ENCODE measurements around the gene DOK6.

The DOK6 gene

DNA sequence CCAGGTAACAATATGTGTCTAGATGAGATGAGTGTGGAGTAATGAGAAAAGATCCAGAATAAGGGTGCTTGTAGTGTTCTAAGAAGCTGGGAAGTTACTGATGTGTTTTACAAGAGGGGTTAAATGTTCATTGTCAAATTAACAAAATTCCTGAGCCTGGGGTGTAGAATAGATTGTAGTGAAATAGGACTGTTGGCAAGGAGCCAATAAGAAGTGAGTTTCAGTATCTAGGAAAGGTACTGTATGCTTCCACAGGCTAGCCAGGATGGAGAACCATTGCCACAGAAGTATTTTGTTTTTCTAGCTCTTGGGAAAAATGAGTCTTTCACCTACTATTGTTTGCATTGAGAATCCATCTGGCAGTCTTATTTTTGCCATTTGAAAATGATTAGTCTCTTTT is 10.5 kb downstream of the DOK6 start:
- no peak for DNase-seq (ENCODE audit: low read depth, low spot score)
- H3K4me3 ChIP-seq (ENCODE audit: low read length), result no peak overlapping the region

- H3K4me3 ChIP-seq (ENCODE audit: low read length), result no peak overlapping the region
- DNase-seq (ENCODE audit: low read depth, low spot score), result no peak
These were observed 13.5 kb downstream of the DOK6 start for GRCh38 chr18:69414184-69414583.

GRCh38 chr18:69432847-69433246 is 32.2 kb downstream of the DOK6 start:
- no peak overlapping the region for H3K4me3 ChIP-seq (ENCODE audit: low read length)
- no peak for DNase-seq (ENCODE audit: low read depth, low spot score)

DNA sequence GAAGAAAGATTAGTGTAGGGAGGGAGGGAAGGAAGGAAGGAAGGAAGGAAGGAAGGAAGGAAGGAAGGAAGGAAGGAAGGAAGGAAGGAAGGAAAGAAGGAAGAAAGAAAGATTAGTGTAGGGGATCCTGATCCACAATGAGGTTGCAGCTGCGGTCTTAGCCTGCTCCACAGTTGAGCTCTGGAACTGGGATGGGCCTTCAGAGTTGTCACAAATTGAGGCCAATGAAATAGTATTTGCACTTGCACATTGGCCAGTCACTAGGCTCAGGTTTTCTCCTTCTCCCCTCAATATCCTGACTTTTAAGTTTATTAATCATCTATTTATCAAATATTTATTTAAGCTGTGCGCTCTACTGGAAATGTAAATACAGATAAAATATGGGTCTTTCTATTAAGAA is 34.3 kb downstream of the DOK6 start:
- no peak for DNase-seq (ENCODE audit: low read depth, low spot score)
- no peak overlapping the region for H3K4me3 ChIP-seq (ENCODE audit: low read length)

- DNase-seq (ENCODE audit: low read depth, low spot score), result no peak
- H3K4me3 ChIP-seq (ENCODE audit: low read length), result no peak overlapping the region
These were observed 43.5 kb downstream of the DOK6 start for GRCh38 chr18:69444221-69444620.

DNA sequence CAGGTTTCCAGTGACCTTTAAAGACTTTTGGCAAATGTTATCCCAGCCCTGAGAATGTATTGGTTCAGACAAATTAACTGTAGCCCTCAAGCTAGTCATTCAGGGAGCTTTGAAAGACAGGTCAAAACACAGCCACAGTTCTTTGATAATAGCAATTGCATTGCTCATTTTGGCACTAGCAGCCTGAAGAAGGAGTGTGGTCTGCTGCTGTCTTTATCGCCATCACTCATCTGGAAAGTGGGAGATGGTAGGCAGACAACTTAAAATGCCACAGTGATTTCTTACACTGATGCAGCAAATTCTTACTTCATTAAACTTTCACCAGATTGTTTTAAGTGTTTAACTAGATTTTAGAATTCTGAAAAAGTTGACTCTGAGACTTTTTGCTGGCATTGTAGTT is 47.2 kb downstream of the DOK6 start:
- H3K4me3 ChIP-seq (ENCODE audit: low read length), result no peak overlapping the region

GRCh38 chr18:69455125-69455524 is 54.4 kb downstream of the DOK6 start:
- no peak overlapping the region for H3K4me3 ChIP-seq (ENCODE audit: low read length)
- no peak for DNase-seq (ENCODE audit: low read depth, low spot score)

More for the DNA sequence above, 47.2 kb downstream of the DOK6 start:
- DNase-seq (ENCODE audit: low read depth, low spot score), result no peak

DNA sequence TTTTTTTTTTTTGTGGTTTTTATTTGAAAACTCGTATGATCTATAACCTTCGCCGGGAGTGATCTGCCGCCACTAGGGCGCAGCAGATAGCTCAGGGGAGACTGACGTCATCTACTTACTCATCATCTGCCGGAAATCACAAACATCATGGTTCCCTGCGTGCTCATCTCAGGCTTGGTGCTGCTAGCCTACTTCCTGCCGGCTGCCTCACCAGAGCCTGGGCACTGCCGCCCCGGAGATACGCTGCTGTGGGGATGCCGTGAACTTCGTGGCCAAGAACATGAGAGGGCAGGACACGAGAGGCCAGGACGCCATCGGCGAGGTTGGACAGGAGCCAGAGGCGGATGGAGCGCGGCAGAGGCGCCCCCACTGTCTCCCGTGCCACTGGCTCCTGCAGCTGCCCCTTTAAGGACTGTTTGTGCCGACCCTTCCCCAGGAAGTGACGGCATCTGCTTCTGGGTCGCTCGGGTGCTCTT is 68.8 kb downstream of the DOK6 start:
- H3K4me3 ChIP-seq (ENCODE audit: low read length), result no peak overlapping the region
- peak; percentile 69 for DNase-seq (ENCODE audit: low read depth, low spot score)

GRCh38 chr18:69480460-69480859 is 79.8 kb downstream of the DOK6 start:
- DNase-seq (ENCODE audit: low read depth, low spot score), result no peak
- H3K4me3 ChIP-seq (ENCODE audit: low read length), result no peak overlapping the region

DNA sequence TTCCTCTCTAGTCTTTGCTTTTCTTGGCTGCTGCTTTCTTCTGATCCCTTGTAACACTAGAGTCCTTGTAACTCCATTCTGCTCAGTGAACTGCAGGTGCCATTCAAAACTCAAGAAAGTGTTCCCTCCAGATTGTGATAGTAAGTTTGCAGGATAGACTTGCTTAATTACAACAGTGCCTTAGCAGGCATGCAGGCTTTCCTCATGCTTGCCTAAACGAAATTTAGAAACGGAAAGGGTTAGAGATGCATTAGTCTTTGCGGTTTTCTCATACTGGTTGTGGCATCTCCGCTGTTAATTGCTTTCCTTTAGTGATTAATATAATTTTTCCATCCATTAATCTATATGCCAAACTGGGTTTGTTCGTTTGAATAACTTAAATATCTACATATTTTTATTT is 82.9 kb downstream of the DOK6 start:
- DNase-seq (ENCODE audit: low read depth, low spot score), result no peak

DNA sequence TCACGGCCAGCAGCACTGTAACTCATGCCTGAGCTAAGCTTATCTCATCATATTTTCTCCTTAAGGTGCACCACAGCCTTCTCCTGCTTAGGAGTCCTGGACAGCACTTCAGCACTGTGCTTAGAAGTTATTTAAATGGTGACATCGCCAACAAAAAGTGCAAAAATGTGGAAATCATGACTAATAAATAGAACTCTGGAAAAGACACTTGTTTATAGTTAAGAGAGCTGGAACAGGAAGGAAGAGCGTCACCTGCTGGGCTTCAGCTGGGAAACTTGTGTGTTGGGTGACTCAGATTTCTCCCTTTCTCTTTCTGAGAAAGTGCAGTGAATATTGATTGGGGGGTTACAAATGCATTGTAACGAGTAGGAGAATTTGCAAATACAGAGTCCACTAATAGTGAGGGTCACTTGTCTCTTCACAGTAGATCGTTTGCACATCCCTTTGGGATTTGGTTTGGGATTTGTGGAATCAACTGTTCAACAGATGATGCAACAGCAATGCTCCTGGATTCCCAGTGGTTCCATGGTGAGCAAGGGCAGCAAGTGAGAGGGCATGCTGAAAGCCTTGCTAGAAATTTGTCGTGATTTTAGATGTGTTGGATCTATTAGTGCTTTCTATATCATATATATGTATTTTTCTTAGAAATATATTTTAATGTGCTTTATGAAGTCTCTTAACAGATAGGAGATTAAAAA is 84.2 kb downstream of the DOK6 start:
- no peak overlapping the region for H3K4me3 ChIP-seq (ENCODE audit: low read length)
- no peak for DNase-seq (ENCODE audit: low read depth, low spot score)

More for the DNA sequence above, 82.9 kb downstream of the DOK6 start:
- H3K4me3 ChIP-seq (ENCODE audit: low read length), result no peak overlapping the region

- no peak overlapping the region for H3K4me3 ChIP-seq (ENCODE audit: low read length)
- DNase-seq (ENCODE audit: low read depth, low spot score), result no peak
These were observed 87.1 kb downstream of the DOK6 start for GRCh38 chr18:69487488-69488394.

DNA sequence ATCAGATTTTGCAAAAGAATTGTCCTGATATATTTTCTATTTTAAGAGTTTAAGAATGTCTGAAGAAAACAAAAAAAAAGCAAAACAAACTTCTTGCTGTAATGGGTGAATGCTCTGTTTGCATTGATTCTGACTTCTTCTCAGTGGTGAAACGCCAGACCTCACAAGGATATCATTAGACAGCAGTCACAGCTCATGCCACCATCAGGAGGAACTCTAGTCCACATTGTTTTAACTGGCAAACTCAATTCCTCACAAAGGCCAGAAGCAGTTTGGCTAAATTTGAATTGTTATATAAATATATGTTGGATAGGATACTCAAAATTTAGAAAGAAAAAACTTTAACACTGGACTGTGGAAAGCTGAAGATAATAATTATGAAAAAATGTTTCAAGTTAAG is 89.4 kb downstream of the DOK6 start:
- no peak for DNase-seq (ENCODE audit: low read depth, low spot score)
- no peak overlapping the region for H3K4me3 ChIP-seq (ENCODE audit: low read length)

- H3K4me3 ChIP-seq (ENCODE audit: low read length), result no peak overlapping the region
- DNase-seq (ENCODE audit: low read depth, low spot score), result no peak
These were observed 90.1 kb downstream of the DOK6 start for GRCh38 chr18:69490813-69491212.

GRCh38 chr18:69491576-69491975 is 90.9 kb downstream of the DOK6 start:
- H3K4me3 ChIP-seq (ENCODE audit: low read length), result no peak overlapping the region
- no peak for DNase-seq (ENCODE audit: low read depth, low spot score)

GRCh38 chr18:69492861-69493260 is 92.2 kb downstream of the DOK6 start:
- DNase-seq (ENCODE audit: low read depth, low spot score), result no peak
- no peak overlapping the region for H3K4me3 ChIP-seq (ENCODE audit: low read length)

GRCh38 chr18:69494841-69495240 is 94.2 kb downstream of the DOK6 start:
- no peak for DNase-seq (ENCODE audit: low read depth, low spot score)
- H3K4me3 ChIP-seq (ENCODE audit: low read length), result no peak overlapping the region

GRCh38 chr18:69495338-69495737 is 94.7 kb downstream of the DOK6 start:
- no peak overlapping the region for H3K4me3 ChIP-seq (ENCODE audit: low read length)
- no peak for DNase-seq (ENCODE audit: low read depth, low spot score)

GRCh38 chr18:69495841-69496533 is 95.3 kb downstream of the DOK6 start:
- no peak for DNase-seq (ENCODE audit: low read depth, low spot score)
- H3K4me3 ChIP-seq (ENCODE audit: low read length), result no peak overlapping the region

DNA sequence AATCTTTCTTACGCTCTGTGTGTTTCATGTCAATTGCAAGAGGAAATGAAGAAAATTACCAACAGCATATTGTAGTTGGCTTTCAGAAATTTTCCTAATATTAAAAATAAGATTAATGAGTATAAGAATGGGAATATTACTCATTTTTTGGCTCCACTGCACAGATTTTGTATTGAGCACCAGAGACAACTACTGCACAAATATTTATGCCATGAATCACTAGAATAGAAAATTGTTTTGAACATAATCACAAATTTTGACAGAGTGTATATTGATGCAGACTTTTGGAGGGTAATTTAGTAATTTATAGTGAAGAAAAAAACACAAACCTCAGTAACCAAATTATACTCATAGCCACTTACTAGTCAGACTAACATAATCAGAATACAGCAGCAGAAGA is 118.3 kb downstream of the DOK6 start:
- no peak for DNase-seq (ENCODE audit: low read depth, low spot score)
- no peak overlapping the region for H3K4me3 ChIP-seq (ENCODE audit: low read length)
